Skeletal muscle tissue (tissue), 4 donors: ENCODE results near the gene MYH11. TPM values are rescaled to one million over a fixed set of nuclear protein-coding genes. Genes with fewer than 3 reads are reported as not detected.
A peak's percentile ranks its signal among the peaks of the same experiment; 100 is the strongest.

Experiments
- H3K27ac ChIP-seq: one replicate; pipeline ENCODE4 v1.7.0; 2013; ENCODE audit warnings: mild to moderate bottlenecking, low read depth, low read length, inconsistent platforms
- H3K27me3 ChIP-seq, 3 donors: one replicate each; pipeline ENCODE4 v1.7.0; 2013; ENCODE audit warnings: low read length in 3 of 3; ENCODE audit not compliant: control insufficient read depth in 3 of 3, insufficient read depth in 3 of 3
- H3K36me3 ChIP-seq, 3 donors: one replicate each; pipeline ENCODE4 v1.7.0; 2013; ENCODE audit warnings: low read length in 3 of 3; ENCODE audit not compliant: control insufficient read depth in 3 of 3, insufficient read depth in 3 of 3
- H3K4me1 ChIP-seq, 3 donors: one replicate each; pipeline ENCODE4 v1.7.0; 2013; ENCODE audit warnings: low read length in 3 of 3, mild to moderate bottlenecking in 3 of 3; ENCODE audit not compliant: control insufficient read depth in 3 of 3, insufficient read depth in 3 of 3
- H3K4me3 ChIP-seq, 3 donors: one replicate each; pipeline ENCODE4 v1.7.0; 2013; ENCODE audit warnings: low read length in 3 of 3
- H3K9ac ChIP-seq, 3 donors: one replicate each; pipeline ENCODE4 v1.7.0; 2013; ENCODE audit warnings: low read length in 3 of 3, mild to moderate bottlenecking in 3 of 3, moderate library complexity in 2 of 3, low read depth in 1 of 3
- H3K9me3 ChIP-seq, 3 donors: one replicate each; pipeline ENCODE4 v1.7.0; 2013; ENCODE audit warnings: low read length in 3 of 3; ENCODE audit not compliant: control insufficient read depth in 3 of 3
- total RNA-seq: library from RNA; depleted of rRNA; stranded (reverse); fragments of >200 nt; gene quantifications from one replicate; pipeline ENCODE4 v1.2.3, GENCODE V29; 2014
- donor health status: Osteomylitis.

The MYH11 gene
- total RNA-seq, 1 donor from 2014 or later, result 23.0 TPM

DNA sequence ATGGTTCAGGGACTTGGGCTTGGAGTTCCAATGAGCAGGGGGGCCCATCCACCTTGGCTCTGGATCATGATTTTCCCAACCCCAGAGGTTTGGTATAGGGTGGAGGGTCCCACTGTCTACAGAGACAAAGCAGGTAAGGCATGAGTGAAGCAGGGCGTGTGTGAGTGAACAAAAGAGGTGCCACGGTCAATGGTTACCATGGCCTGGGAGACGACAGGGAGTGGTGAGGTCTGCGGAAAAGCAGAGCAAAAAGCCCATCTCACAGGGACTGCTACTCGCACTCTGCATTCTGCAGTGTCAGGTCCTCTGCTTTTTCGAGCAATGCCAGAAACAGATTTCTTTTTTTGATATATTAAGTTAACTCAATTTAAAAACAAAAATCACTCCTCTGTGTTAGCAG lies 24.6 kb downstream of the MYH11 start:
- Histone ChIP-seq H3K27ac (no peak overlapping the region), H3K4me1 (peaks cover 0 to 3% (median 0%) of the 10 kb centered on the region in 3 donors), H3K36me3 (no peaks in the 10 kb centered on the region), H3K27me3 (no peaks in the 10 kb centered on the region), H3K9ac (no peak overlapping the region), H3K4me3 (no peak overlapping the region), H3K9me3 (no peaks in the 10 kb centered on the region)

DNA sequence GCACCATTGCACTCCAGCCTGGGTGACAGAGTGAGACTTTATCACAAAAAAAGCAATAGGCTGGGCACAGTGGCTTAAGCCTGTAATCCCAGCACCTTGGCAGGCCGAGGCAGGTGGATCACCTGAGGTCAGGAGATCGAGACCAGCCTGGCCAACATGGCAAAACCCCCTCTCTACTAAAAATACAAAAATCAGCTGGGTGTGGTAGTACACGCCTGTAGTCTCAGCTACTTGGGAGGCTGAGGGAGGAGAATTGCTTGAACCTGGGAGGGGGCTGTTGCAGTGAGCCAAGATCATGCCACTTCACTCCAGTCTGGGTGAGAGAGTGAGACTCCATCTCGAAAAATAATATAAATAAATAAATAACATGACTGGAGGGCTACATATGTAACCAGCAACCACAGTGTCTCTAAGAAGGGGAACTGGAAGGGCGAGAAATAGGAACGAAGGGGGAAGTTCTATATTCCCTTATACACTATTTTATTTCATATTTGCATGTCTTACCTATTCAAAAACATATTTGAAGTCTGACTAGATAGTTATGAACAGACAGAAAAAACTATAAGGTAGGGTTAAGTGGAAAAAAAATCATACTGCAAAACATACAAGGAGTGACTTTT lies 25.9 kb downstream of the MYH11 start:
- Histone ChIP-seq H3K9me3 (no peaks in the 10 kb centered on the region), H3K4me3 (no peak overlapping the region), H3K27me3 (no peaks in the 10 kb centered on the region), H3K36me3 (no peaks in the 10 kb centered on the region), H3K9ac (no peak overlapping the region), H3K27ac (no peak overlapping the region), H3K4me1 (peaks cover 0 to 3% (median 0%) of the 10 kb centered on the region in 3 donors)

GRCh38 chr16:15829460-15829859 lies 27.4 kb downstream of the MYH11 start:
- H3K4me1 ChIP-seq, result peaks cover 0 to 3% (median 0%) of the 10 kb centered on the region in 3 donors
- H3K9ac ChIP-seq, result peak overlapping the region in 1 of 3 donors; percentile 16
- H3K4me3 ChIP-seq, result no peak overlapping the region
- H3K27me3 ChIP-seq, result no peaks in the 10 kb centered on the region
- H3K27ac ChIP-seq, result no peak overlapping the region
- H3K36me3 ChIP-seq, result no peaks in the 10 kb centered on the region
- H3K9me3 ChIP-seq, result no peaks in the 10 kb centered on the region

GRCh38 chr16:15827709-15828343 lies 29.0 kb downstream of the MYH11 start:
- Histone ChIP-seq H3K9me3 (no peaks in the 10 kb centered on the region), H3K4me3 (no peak overlapping the region), H3K9ac (no peak overlapping the region), H3K36me3 (no peaks in the 10 kb centered on the region), H3K27ac (no peak overlapping the region), H3K4me1 (no peaks in the 10 kb centered on the region), H3K27me3 (no peaks in the 10 kb centered on the region)

- H3K27ac ChIP-seq, result no peak overlapping the region
- no peaks in the 10 kb centered on the region for H3K4me1 ChIP-seq
- H3K36me3 ChIP-seq, result no peaks in the 10 kb centered on the region
- H3K27me3 ChIP-seq, result no peaks in the 10 kb centered on the region
- no peaks in the 10 kb centered on the region for H3K9me3 ChIP-seq
- no peak overlapping the region for H3K4me3 ChIP-seq
- no peak overlapping the region for H3K9ac ChIP-seq
Measured at GRCh38 chr16:15827299-15827698, 29.5 kb downstream of the MYH11 start.

DNA sequence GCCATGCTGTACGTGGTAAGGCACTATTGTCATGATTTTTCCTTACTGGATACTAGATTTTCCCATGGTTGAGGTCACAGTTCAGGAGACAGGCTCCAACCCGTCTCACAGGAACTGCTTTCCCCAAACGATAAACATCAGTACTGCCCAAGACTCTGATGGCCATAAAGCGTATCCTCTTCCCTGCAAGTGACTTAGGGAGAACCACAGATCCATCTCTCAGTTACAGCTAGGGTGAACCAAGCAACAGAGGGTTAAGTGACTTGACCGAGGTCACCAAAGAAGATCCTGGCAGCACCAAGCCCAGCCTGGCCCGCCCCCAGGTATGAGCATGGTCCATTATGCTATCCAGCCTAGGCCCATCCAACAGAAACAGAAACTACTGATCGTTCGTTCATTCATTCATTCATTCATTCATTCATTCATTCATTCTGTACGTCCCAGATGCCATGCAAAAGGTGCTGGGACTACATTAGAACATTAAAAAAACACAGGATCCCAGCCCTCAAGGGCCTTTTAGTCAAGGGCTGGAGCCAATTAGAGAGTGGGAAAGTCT lies 31.0 kb downstream of the MYH11 start:
- no peak overlapping the region for H3K4me3 ChIP-seq
- no peak overlapping the region for H3K9ac ChIP-seq
- H3K27ac ChIP-seq, result no peak overlapping the region
- H3K36me3 ChIP-seq, result no peaks in the 10 kb centered on the region
- no peaks in the 10 kb centered on the region for H3K27me3 ChIP-seq
- H3K4me1 ChIP-seq, result no peaks in the 10 kb centered on the region
- no peaks in the 10 kb centered on the region for H3K9me3 ChIP-seq

GRCh38 chr16:15822957-15823356 lies 33.9 kb downstream of the MYH11 start:
- Histone ChIP-seq H3K27me3 (no peaks in the 10 kb centered on the region), H3K9ac (peak overlapping the region in 1 of 3 donors; percentile 3), H3K36me3 (no peaks in the 10 kb centered on the region), H3K4me3 (no peak overlapping the region), H3K9me3 (no peaks in the 10 kb centered on the region), H3K27ac (no peak overlapping the region), H3K4me1 (no peaks in the 10 kb centered on the region)

DNA sequence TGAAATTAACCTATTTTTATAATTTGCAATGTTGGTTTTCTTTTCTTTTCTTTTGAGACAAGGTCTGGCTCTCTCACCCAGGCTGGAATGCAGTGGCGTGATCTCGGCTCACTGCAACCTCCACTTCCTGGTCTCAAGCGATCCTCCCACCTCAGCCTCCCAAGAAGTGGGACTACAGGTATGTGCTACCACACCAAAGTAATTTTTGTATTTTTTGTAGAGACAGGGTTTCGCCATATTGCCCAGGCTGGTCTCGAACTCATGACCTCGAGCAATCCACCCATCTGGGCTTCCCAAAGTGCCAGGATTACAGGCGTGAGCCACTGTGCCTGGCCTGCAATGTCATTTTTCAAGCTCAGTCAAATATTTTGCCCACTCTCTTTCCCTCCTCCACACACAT lies 36.0 kb downstream of the MYH11 start:
- Histone ChIP-seq H3K9ac (no peak overlapping the region), H3K27me3 (no peaks in the 10 kb centered on the region), H3K9me3 (peaks cover 0 to 1% (median 0%) of the 10 kb centered on the region in 3 donors), H3K27ac (no peak overlapping the region), H3K36me3 (no peaks in the 10 kb centered on the region), H3K4me3 (no peak overlapping the region), H3K4me1 (no peaks in the 10 kb centered on the region)

DNA sequence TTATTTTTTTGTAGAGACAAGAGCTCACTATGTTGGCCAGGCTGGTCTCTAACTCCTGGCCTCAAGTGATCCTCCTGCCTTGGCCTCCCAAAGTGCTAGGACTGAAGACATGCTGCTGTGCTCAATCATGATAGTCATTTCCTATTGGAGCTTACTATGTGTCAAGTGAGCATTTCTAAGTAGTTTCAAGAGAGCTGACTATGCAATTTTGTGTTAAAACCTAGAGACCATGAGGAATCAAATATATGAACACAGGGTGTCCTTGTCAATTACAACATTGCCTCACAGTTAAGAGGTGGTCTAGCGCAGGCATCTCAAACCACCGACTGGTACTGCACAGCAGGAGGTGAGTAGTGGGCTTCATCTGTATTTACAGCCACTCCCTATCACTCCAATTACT lies 37.8 kb downstream of the MYH11 start:
- H3K27ac ChIP-seq, result no peak overlapping the region
- no peaks in the 10 kb centered on the region for H3K36me3 ChIP-seq
- no peaks in the 10 kb centered on the region for H3K4me1 ChIP-seq
- H3K9me3 ChIP-seq, result peaks cover 0 to 2% (median 0%) of the 10 kb centered on the region in 3 donors
- no peak overlapping the region for H3K9ac ChIP-seq
- no peak overlapping the region for H3K4me3 ChIP-seq
- H3K27me3 ChIP-seq, result no peaks in the 10 kb centered on the region

- H3K27ac ChIP-seq, result no peak overlapping the region
Measured at GRCh38 chr16:15817446-15817845, 39.4 kb downstream of the MYH11 start.

More at GRCh38 chr16:15817446-15817845, 39.4 kb downstream of the MYH11 start:
- Histone ChIP-seq H3K4me3 (no peak overlapping the region), H3K9me3 (peaks cover 0 to 2% (median 0%) of the 10 kb centered on the region in 3 donors), H3K9ac (no peak overlapping the region), H3K27me3 (no peaks in the 10 kb centered on the region), H3K36me3 (no peaks in the 10 kb centered on the region), H3K4me1 (peaks cover 0 to 2% (median 0%) of the 10 kb centered on the region in 3 donors)
